ENCODE data around the gene LPP.

GRCh38 chr3:188672840-188673239 is 518.9 kb downstream of the LPP start:
- TF ChIP-seq CTCF (IDR thresholded peaks at IDR 0.05) (no peak), EZH2 (IDR thresholded peaks at IDR 0.05; ENCODE audit: borderline replicate concordance, insufficient read depth, low read depth, low read length, poor library complexity, severe bottlenecking) (no peak)
